ENCODE measurements around the gene H2BK1.

DNA sequence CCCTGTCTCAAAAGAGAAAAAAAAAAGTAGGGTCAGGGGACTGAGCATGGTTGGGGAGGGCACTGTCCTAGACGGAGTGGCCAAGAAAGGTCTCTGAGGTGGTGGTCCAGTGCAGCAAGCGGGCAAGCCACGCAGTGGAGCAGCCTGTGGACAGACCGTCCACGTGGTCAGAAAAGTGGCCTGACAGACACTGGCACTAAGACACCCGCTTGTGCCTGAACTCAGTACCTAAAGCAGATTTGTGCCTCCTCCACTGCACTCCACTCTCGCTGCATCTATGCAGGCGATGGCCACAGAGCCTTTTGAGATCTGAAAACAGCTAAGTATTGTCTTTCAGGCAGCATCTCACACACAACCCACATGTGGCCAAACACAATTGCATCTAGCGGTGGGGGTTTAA is 32.1 kb downstream of the H2BK1 start:
- TF ChIP-seq POLR2A (IDR thresholded peaks at IDR 0.05), result no peak
- TF ChIP-seq, protein P1, sequence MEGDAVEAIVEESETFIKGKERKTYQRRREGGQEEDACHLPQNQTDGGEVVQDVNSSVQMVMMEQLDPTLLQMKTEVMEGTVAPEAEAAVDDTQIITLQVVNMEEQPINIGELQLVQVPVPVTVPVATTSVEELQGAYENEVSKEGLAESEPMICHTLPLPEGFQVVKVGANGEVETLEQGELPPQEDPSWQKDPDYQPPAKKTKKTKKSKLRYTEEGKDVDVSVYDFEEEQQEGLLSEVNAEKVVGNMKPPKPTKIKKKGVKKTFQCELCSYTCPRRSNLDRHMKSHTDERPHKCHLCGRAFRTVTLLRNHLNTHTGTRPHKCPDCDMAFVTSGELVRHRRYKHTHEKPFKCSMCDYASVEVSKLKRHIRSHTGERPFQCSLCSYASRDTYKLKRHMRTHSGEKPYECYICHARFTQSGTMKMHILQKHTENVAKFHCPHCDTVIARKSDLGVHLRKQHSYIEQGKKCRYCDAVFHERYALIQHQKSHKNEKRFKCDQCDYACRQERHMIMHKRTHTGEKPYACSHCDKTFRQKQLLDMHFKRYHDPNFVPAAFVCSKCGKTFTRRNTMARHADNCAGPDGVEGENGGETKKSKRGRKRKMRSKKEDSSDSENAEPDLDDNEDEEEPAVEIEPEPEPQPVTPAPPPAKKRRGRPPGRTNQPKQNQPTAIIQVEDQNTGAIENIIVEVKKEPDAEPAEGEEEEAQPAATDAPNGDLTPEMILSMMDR (IDR thresholded peaks at IDR 0.05), result no peak
- TF ChIP-seq EP300 (IDR thresholded peaks at IDR 0.05), result no peak

Measured in sigmoid colon (tissue), 4 donors.